Tibial artery (tissue), 4 donors: Measurements from ENCODE around the gene ADARB1.

Experiments used
- DNase-seq, 2 donors: peaks; one replicate each; pipeline ENCODE4 v3.0.0-alpha.2; 2019
- H3K27ac ChIP-seq, 2 donors: fragments of 200-600 bp; sonication (generic) in 1 of 2; 1 replicate in 1 of 2; 2 replicates in 1 of 2; pipeline ENCODE4 v1.5.1; 2018 to 2019; ENCODE audit warnings: mild to moderate bottlenecking in 1 of 2
- H3K27me3 ChIP-seq, 2 donors: fragments of 200-600 bp; sonication (generic) in 1 of 2; one replicate each; pipeline versions ENCODE4 v1.5.1 to v1.6.0; 2016 to 2019
- H3K36me3 ChIP-seq, 3 donors: fragments of 200-600 bp; sonication (generic) in 2 of 3; one replicate each; pipeline ENCODE4 v1.5.1; 2016 to 2019; ENCODE audit warnings: mild to moderate bottlenecking in 2 of 3
- H3K4me1 ChIP-seq, 4 donors: fragments of 200-600 bp; sonication (generic) in 2 of 4; 1 replicate in 3 of 4; 2 replicates in 1 of 4; pipeline ENCODE4 v1.5.1; 2016 to 2019
- H3K4me3 ChIP-seq, 2 donors: fragments of 200-600 bp; sonication (generic) in 1 of 2; 1 replicate in 1 of 2; 2 replicates in 1 of 2; pipeline ENCODE4 v1.5.1; 2018 to 2019; ENCODE audit warnings: mild to moderate bottlenecking in 2 of 2
- H3K9me3 ChIP-seq, 3 donors: fragments of 200-600 bp; sonication (generic) in 1 of 3; one replicate each; pipeline ENCODE4 v1.5.1; 2016 to 2019
- CTCF ChIP-seq, 2 experiments: fragments of 200-600 bp in 1 of 2; fragments of 450-650 bp in 1 of 2; IDR thresholded peaks; one replicate each; pipeline ENCODE4 v1.5.1; 2017 to 2019; ENCODE audit warnings: antibody characterized with exemption in 2 of 2, mild to moderate bottlenecking in 1 of 2, moderate library complexity in 1 of 2
- intact Hi-C: fragments of 100-400 bp; cut with DNase I; formaldehyde crosslinking; loops from one replicate; pipeline ENCODE4 v1.15.0; 2023; ENCODE audit warnings: low total_unique reads

The ADARB1 gene

DNA sequence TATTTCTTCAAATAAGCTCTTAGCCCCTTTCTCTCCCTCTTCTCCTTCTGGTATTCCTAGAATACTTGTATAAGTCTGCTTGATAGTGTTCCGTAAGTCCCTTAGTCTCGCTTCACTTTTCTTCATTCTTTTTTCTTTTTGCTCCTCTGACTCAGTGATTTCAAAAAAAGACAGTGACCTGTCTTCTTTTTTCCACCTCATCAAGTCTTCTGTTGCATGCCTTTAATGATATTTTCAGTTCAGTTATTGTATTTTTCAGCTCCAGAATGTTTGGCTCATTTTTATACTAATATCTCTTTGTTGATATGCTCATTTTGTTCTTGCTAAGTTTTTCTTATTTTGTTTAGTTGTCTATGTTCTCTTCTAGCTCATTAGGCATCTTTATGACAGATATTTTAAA lies 115.6 kb downstream of the ADARB1 start:
- Histone ChIP-seq H3K4me3 (no peak overlapping the region), H3K27me3 (no peaks in the 10 kb centered on the region), H3K36me3 (peaks cover 85 to 90% (median 89%) of the 10 kb centered on the region in 3 donors), H3K4me1 (no peaks in the 10 kb centered on the region), H3K27ac (no peak overlapping the region), H3K9me3 (peaks cover 8 to 32% (median 29%) of the 10 kb centered on the region in 3 donors)
- no peak for TF ChIP-seq CTCF (IDR thresholded peaks at IDR 0.05)
- intact Hi-C loops, result no loop called here
- DNase-seq, result no peak

GRCh38 chr21:45192332-45192731 lies 118.0 kb downstream of the ADARB1 start:
- peaks cover 77 to 83% (median 81%) of the 10 kb centered on the region in 3 donors for H3K36me3 ChIP-seq
- DNase-seq, result no peak
- TF ChIP-seq CTCF (IDR thresholded peaks at IDR 0.05), result no peak
- intact Hi-C loops, result no loop called here
- no peaks in the 10 kb centered on the region for H3K4me1 ChIP-seq
- peaks cover 7 to 21% (median 21%) of the 10 kb centered on the region in 3 donors for H3K9me3 ChIP-seq
- H3K27me3 ChIP-seq, result no peaks in the 10 kb centered on the region
- H3K27ac ChIP-seq, result no peak overlapping the region
- no peak overlapping the region for H3K4me3 ChIP-seq

- peaks cover 53 to 65% (median 56%) of the 10 kb centered on the region in 3 donors for H3K36me3 ChIP-seq
- no peak for DNase-seq
- H3K27me3 ChIP-seq, result no peaks in the 10 kb centered on the region
- no peak for TF ChIP-seq CTCF (IDR thresholded peaks at IDR 0.05)
- H3K27ac ChIP-seq, result no peak overlapping the region
- H3K4me1 ChIP-seq, result peaks cover 0 to 25% (median 7%) of the 10 kb centered on the region in 4 donors
- H3K4me3 ChIP-seq, result no peak overlapping the region
- intact Hi-C loops, result no loop called here
- no peaks in the 10 kb centered on the region for H3K9me3 ChIP-seq
These were observed 122.2 kb downstream of the ADARB1 start for GRCh38 chr21:45196620-45197019.

GRCh38 chr21:45199201-45199600 lies 124.8 kb downstream of the ADARB1 start:
- Histone ChIP-seq H3K4me3 (no peak overlapping the region), H3K4me1 (peaks cover 0 to 26% (median 7%) of the 10 kb centered on the region in 4 donors), H3K27me3 (no peaks in the 10 kb centered on the region), H3K36me3 (peaks cover 61 to 67% (median 63%) of the 10 kb centered on the region in 3 donors), H3K27ac (peak overlapping the region in 1 of 2 donors; percentile 29), H3K9me3 (no peaks in the 10 kb centered on the region)
- intact Hi-C loops, result no loop called here
- DNase-seq, result no peak
- TF ChIP-seq CTCF (IDR thresholded peaks at IDR 0.05), result no peak

GRCh38 chr21:45200031-45200430 lies 125.7 kb downstream of the ADARB1 start:
- no peak for TF ChIP-seq CTCF (IDR thresholded peaks at IDR 0.05)
- peaks cover 61 to 72% (median 63%) of the 10 kb centered on the region in 3 donors for H3K36me3 ChIP-seq
- no peaks in the 10 kb centered on the region for H3K9me3 ChIP-seq
- no peak for DNase-seq
- peak overlapping the region; percentile 29 to 43 for H3K27ac ChIP-seq
- no peaks in the 10 kb centered on the region for H3K27me3 ChIP-seq
- H3K4me3 ChIP-seq, result no peak overlapping the region
- intact Hi-C loops, result no loop called here
- peaks cover 0 to 26% (median 7%) of the 10 kb centered on the region in 4 donors for H3K4me1 ChIP-seq
